ENCODE data around the gene RPRD1B.

Gene RPRD1B

DNA sequence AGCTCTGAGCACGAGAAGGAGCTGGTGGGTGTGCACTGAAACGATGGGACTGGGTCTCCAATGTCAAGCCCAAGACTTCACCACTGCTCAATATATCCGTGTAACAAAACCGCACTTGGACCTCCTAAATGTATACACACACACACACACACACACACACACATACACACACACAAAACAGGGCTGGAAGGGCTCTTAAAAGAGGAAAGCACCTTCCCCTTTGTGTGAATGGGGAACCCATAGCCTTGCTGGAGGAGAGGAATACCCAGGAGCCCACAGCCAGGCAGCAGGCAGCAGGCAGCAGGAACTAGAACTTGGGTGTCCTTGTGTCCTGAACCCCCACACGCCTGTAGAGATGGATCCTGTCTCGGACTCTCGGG lies 101.7 kb downstream of the RPRD1B start:
- DNase-seq (ENCODE audit: low read depth in 3 of 3) = no peak

DNA sequence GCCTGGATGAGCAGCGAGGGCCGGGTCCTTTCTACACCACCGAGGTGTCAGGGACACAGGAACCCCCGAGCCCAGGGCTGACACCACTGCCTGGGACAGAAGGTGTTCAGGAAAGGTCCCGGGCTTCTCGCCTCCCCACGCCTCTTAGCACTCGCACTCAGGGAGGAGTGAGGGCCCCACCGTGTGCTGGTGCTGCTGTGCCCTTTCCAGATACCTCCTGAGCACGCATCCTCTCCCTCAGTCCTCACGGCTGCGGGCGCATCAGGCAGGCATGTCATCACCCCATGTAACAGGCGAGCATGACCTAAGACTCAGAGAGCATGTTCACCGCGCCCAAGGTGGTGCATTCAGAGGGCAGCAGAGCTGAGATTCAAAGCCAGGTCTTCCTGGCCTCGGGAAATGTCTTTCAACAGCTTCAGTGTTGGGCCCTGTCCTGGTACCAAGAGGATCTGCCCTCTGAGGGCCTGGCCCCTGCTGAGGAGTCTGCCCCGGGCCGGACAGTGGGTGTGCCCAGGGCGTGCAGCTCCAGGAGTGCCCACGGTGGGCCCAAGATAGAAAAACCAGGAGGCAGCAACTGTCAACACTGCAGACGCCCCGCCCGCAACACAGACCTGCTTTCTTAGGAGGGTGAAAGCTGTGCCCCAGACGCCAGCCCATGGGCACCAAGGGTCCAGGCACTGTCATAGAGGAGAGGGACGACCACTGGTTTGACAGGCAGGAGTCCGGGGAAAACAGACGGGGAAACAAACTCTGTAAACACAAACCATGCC lies 102.3 kb downstream of the RPRD1B start:
- no peak for DNase-seq (ENCODE audit: low read depth in 3 of 3)

DNA sequence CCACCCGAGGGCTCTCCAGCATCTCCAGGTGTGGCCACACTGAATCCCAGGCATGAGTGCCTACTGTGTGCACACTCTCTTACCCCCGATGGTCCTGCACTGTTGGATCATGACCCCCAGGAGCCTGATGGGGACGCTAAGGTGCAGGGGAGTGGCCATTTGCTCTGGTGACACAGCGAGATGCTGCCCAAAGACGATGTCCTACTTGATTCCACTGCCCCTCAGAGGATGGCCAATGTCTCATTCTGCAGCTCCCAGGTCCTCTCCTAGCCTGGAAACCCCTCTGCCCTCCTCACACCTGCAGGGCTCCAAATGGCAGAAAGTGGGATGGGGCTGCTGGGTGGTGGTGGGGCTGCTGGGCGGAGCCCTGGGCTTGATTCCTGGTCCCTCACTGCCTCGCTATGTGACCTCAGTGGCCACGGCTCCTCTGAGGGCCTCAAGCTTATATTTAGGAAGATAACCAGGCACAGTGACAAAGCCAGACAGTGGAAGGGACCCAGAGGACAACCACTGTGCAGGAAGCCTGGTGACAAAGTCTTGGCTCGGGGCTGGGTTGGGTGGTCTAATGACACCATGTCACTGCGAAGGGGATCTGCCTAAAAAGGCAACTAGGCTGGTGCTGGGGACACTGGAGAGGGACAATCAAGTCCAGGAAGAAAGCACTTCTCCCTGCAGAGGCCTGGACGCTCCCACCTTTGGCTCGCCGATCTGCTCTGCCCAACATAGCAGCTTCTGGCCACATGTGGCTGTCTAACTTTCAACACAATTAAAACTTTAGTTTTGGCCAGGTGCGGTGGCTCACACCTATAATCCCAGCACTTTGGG lies 103.1 kb downstream of the RPRD1B start:
- no peak for DNase-seq (ENCODE audit: low read depth in 3 of 3)

DNA sequence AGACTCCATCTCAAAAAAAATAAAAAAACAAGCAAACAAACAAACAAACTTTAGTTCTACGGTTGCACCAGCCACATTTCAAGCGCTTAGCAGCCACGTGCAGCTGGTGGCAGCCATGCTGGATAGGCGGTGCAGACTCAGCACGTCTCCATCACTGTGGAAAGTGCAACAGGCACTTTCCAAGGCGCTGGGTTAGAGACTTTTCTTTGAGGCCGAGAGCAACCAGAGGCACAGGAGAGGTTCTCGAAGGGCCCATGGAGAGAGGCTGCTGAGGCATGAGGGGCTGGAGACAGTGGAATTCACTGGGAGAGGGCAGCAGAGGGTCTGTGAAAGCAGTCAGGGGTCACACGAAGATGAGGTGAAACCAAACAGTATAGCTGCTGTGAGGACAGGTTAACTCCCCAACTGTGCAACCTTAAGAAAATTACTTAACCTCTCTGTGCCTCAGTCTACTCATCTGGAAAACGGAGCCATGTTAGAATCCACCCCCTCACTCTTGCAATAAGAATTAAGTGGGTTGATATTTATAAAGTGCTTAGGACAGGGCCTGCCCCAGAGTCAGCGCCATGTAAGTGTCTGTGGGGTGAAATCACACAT lies 104.0 kb downstream of the RPRD1B start:
- DNase-seq (ENCODE audit: low read depth in 3 of 3) = no peak

DNA sequence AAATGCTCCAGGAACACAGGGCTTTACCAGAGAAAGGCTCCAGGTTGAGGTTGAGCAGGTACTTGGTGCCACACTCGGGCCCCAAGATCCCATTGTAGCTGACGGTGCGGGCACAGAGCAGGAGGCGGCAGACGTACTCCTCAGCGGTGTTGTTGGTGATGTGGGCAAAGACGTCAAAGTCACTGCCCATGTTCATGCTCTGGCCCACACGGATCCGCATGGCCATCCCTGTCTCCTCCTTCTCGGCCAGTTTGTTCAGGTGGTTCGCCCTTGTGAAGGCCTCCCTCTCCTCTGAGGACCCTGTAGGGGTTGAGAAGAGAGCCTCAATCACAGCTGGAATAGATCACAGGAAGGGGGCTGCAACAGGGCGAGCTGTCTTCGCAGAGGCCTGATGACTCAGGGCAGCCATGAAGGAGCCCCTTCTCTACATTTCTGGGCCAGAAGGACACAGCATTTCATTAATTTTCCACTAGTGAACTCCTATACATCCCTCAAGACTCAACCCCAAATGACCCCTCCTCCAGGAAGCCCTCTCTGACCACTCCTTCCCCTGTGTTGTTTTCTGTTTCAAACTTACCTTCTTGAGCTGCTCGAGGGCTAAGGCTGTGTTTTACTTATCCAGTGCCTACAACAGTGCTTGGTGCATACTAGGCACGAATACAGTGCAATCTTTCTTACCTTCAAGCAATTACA lies 104.7 kb downstream of the RPRD1B start:
- no peak for DNase-seq (ENCODE audit: low read depth in 3 of 3)

DNA sequence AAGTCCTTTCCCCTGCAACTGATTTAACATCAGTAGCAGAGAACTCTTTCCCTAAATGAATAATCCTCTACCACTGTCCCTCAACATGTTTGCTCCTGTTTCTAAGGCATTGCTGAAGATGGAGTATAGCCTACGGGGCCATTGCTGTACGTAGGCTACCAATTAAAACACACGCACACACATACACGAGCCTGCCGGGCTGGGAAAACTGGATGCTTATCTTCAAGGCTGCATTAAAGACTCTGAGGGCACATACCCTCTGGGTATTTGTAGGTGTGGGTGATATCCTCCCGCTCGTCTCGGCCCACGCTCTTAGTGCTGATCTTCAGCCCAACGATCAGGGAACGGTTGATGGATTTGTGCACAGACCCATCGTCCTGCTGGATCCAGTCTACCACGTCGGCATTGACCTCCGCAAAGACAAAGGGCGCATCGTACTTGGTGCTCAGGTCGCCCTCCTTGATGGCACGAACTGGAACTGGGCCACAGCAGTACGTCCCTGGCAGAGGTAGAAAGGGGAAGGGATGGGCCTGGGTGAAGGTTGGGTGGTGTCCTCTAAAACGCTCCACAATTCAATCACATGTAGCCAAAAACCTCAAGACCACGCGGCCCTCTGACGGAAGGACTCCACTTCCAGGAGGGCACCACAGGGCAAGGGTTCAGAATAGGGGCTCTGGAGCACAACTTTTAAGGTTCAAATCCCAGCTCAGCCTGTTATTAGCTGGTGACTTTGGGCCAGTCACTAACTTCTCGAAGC lies 105.8 kb downstream of the RPRD1B start:
- no peak for DNase-seq (ENCODE audit: low read depth in 3 of 3)

DNA sequence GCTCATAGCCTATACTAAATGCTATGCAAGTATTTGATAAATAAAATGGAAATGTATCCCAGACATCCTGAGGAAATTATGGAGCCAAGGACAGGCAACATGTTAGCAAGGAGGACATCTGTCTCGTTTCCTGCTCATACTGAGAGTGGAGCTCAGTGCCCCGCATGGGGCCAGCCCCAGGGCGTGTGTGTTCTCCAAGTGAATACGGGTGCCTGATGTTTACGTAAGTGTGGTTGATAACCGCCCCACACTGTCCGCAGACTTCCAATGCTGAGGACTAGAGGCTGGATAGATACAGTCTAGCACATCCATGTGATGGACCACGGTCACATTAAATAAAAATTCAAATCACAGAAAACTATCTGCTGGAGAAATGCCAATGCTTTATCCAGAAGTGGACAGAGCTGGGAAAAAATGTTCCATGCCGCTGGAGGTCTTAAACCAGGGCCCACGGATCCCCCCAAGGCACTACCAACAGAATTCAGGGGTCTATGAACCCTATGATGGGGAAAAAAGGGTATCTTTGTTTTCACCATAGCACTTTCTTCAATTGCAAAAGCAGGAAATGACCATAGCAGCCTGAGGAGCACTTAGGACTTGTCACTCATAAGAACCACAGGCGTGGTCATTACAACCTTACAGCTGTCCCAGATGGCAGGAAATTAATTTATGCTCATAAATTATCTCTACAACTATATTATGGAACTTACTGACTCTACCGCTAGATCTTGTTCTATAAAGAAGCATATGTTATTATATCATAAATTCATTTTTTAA lies 106.6 kb downstream of the RPRD1B start:
- no peak for DNase-seq (ENCODE audit: low read depth in 3 of 3)

DNA sequence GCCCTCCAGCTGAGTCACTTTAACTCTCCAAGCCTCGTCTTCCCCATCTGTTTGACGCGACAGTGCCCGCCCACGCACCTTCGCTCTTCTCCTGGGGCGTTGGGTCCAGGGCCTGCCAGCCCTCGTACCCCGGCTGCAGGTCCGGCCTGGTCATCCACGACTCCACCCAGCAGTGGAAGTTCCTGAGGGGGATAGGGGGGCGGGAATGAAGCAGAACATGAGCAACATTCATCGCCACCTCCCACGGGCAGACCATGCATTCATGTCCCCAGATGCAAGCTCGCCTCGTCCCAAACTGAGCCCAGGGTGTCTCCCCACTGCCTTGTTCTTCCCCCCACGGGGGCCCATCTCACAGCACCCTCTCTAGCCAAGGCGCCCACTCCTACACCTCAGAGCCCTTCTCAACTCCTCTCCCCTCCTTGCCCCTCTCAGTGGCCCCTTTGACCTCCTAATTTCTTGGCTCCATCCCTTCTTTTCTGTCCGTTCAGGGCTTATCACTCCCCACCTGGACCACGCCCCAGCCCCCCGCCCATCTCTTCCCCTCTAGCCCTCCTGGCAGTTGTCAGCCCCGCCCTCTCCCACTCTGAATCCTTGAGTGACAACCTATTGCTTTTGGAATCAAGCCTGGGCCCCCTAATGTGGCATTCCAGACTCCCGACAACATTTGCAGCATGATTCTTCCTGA lies 107.8 kb downstream of the RPRD1B start:
- no peak for DNase-seq (ENCODE audit: low read depth in 3 of 3)

Measured in stimulated activated CD4-positive, alpha-beta T cell treated with anti-CD3 and anti-CD28 coated beads, TNF-alpha, amount 100 ng/mL, for 4 hours (primary cell).